OCI-LY7 (cell line): Measurements from ENCODE around the gene TEX44. TPM values are rescaled to one million over a fixed set of nuclear protein-coding genes. Genes with fewer than 3 reads are reported as not detected.
"Not testable (repeated sequence)": the region's sequence is repeated elsewhere in the genome, so short reads cannot be mapped to it uniquely, and the experiment has no call there.

Experiments used
- BruUV-seq: library from RNA; stranded (reverse); fragments of 400-500 nt; replicated peaks from 2 replicates; lab custom pipeline; 2021; lab: Mats Ljungman, UMichigan
- CTCF ChIA-PET: fragments of 300-600 bp; sonication (Branson Sonifier 250); formaldehyde crosslinking; loops from one replicate; lab custom pipeline; 2022; ENCODE audit warnings: antibody characterized with exemption; ENCODE audit not compliant: unreplicated experiment; lab: Charles Lee
- POLR2A ChIA-PET: fragments of 300-600 bp; sonication (Branson Sonifier 250); formaldehyde crosslinking; loops from one replicate; lab custom pipeline; 2022; ENCODE audit warnings: antibody characterized with exemption; lab: Charles Lee
- DNase-seq: peaks from one replicate; pipeline ENCODE4 v3.0.0-alpha.2; 2015; ENCODE audit warnings: low spot score
- H2AFZ ChIP-seq: fragments of 200-600 bp; sonication (generic), shearing (Covaris generic); 2 replicates; pipeline ENCODE4 v1.6.1; 2014; ENCODE audit warnings: mild to moderate bottlenecking, antibody characterized with exemption, low read length, moderate library complexity
- H3K27ac ChIP-seq: fragments of 200-600 bp; sonication (generic); 2 replicates; pipeline ENCODE4 v1.5.1; 2014; ENCODE audit warnings: mixed run types, low read depth, mild to moderate bottlenecking, moderate library complexity, low read length, inconsistent platforms; ENCODE audit not compliant: poor library complexity, severe bottlenecking
- H3K36me3 ChIP-seq: fragments of 200-600 bp; sonication (generic); 2 replicates; pipeline ENCODE4 v1.6.1; 2014; ENCODE audit warnings: mild to moderate bottlenecking, antibody characterized with exemption, low read length, moderate library complexity, mixed read lengths; ENCODE audit not compliant: insufficient read depth
- H3K4me1 ChIP-seq: fragments of 200-600 bp; sonication (generic); 2 replicates; pipeline ENCODE4 v1.5.1; 2014; ENCODE audit warnings: mild to moderate bottlenecking, low read length; ENCODE audit not compliant: insufficient read depth, poor library complexity, severe bottlenecking
- H3K4me2 ChIP-seq: fragments of 200-600 bp; sonication (generic); 2 replicates; pipeline ENCODE4 v1.6.1; 2014; ENCODE audit warnings: mild to moderate bottlenecking, low read length
- H3K4me3 ChIP-seq: fragments of 200-600 bp; sonication (generic); 2 replicates; pipeline ENCODE4 v1.5.1; 2014; ENCODE audit warnings: mild to moderate bottlenecking, low read depth, low read length; ENCODE audit not compliant: poor library complexity, severe bottlenecking
- H3K79me2 ChIP-seq: fragments of 200-600 bp; sonication (generic); 2 replicates; pipeline ENCODE4 v1.6.1; 2016; ENCODE audit warnings: low read depth, mild to moderate bottlenecking, low read length, moderate library complexity, mixed read lengths; ENCODE audit not compliant: insufficient read depth
- H3K9me2 ChIP-seq: fragments of 200-600 bp; sonication (generic); 2 replicates; pipeline ENCODE4 v1.6.1; 2016; ENCODE audit warnings: mild to moderate bottlenecking, low read length, mixed read lengths; ENCODE audit not compliant: insufficient read depth
- H3K9me3 ChIP-seq: fragments of 200-600 bp; sonication (generic); 2 replicates; pipeline ENCODE4 v1.6.1; 2014; ENCODE audit warnings: mild to moderate bottlenecking, mixed run types, low read length, mixed read lengths
- H4K20me1 ChIP-seq: fragments of 200-600 bp; sonication (generic); 2 replicates; pipeline ENCODE4 v1.6.1; 2014; ENCODE audit warnings: mild to moderate bottlenecking, antibody characterized with exemption, low read length, moderate library complexity, mixed read lengths; ENCODE audit not compliant: insufficient read depth
- EZH2phosphoT487 ChIP-seq: fragments of 200-600 bp; sonication (generic); IDR thresholded peaks from 2 replicates; pipeline ENCODE4 v1.6.1; 2018; ENCODE audit warnings: low read depth, borderline replicate concordance, mild to moderate bottlenecking, mixed run types, antibody characterized with exemption, low read length, moderate library complexity, mixed read lengths
- intact Hi-C: fragments of 100-400 bp; cut with micrococcal nuclease; formaldehyde crosslinking; loops from one replicate; pipeline ENCODE4 v1.10.0; 2022; ENCODE audit not compliant: unreplicated experiment
- total RNA-seq, 2 experiments: library from RNA; depleted of rRNA in 1 of 2; stranded (reverse); fragments of >200 nt in 1 of 2; shearing (Covaris generic) in 1 of 2; gene quantifications; 2 replicates each; pipeline ENCODE4 v1.2.3, GENCODE V29; 2014 to 2022
- TF ChIP-seq, protein P1 (sequence below): fragments of 200-600 bp; sonication (generic); conservative IDR thresholded peaks from 2 replicates; pipeline ENCODE4 v1.5.1; 2014; ENCODE audit warnings: mild to moderate bottlenecking, antibody characterized with exemption, low read length, moderate library complexity, mixed read lengths

Gene TEX44
- total RNA-seq, 2 experiments from 2014 or later: not detected

DNA sequence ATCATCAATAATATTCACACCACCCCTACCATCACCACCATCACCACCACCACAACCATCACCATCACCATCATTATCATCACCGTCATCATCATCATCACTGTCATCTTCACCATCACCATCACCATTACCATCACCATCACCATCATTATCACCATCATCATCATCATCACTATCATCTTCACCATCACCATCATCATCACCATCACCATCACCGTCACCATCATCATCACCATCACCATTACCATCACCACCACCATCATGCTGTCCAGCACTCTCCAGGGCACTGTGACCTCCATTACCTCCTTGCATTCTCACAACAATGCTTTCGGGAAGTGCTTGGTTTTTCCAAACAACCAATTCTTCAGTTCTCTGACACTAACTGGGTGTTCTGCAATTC, 13.1 kb upstream of the TEX44 start:
- Histone ChIP-seq H3K9me3 (no peaks in the 10 kb centered on the region), H4K20me1 (no peaks in the 10 kb centered on the region), H2AFZ (no peak overlapping the region), H3K4me1 (no peaks in the 10 kb centered on the region), H3K4me3 (no peak overlapping the region), H3K79me2 (no peaks in the 10 kb centered on the region), H3K9me2 (no peaks in the 10 kb centered on the region), H3K36me3 (no peaks in the 10 kb centered on the region), H3K27ac (no peak overlapping the region), H3K4me2 (no peak overlapping the region)
- no peak for TF ChIP-seq EZH2phosphoT487
- no peak for DNase-seq
- CTCF ChIA-PET: no interaction called here
- BruUV-seq: no TSS peak
- intact Hi-C loops: no loop called here
- POLR2A ChIA-PET: no interaction called here

DNA sequence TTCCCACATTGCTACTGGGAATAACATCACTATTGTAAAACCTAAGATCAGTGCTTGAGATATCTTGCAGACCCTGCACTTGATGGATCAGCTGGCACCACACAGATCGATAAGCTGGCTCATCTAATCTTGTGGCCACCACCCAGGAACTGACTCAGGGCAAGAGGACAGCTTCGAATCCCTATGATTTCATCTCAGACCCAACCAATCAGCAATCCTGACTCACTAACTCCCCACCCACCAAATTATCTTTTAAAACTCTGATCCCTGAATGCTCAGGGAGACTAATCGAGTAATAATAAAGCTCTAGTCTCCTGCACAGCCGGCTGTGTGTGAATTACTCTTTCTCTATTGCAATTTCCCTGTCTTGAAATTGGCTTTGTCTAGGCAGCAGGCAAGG, 11.3 kb upstream of the TEX44 start:
- Histone ChIP-seq H3K4me1 (no peaks in the 10 kb centered on the region), H3K79me2 (no peaks in the 10 kb centered on the region), H3K9me2 (no peaks in the 10 kb centered on the region), H3K36me3 (no peaks in the 10 kb centered on the region), H3K9me3 (no peaks in the 10 kb centered on the region), H4K20me1 (no peaks in the 10 kb centered on the region), H3K4me2 (no peak overlapping the region), H3K27ac (no peak overlapping the region), H2AFZ (no peak overlapping the region), H3K4me3 (no peak overlapping the region)
- ChIA-PET CTCF (no interaction called here), POLR2A (interaction anchor here (0.6 kb wide), 1 partner anchor 159 kb away, joined by 3 read pairs; no protein-coding TSS in a partner anchor)
- no TSS peak for BruUV-seq
- DNase-seq: no peak
- TF ChIP-seq, protein P1, sequence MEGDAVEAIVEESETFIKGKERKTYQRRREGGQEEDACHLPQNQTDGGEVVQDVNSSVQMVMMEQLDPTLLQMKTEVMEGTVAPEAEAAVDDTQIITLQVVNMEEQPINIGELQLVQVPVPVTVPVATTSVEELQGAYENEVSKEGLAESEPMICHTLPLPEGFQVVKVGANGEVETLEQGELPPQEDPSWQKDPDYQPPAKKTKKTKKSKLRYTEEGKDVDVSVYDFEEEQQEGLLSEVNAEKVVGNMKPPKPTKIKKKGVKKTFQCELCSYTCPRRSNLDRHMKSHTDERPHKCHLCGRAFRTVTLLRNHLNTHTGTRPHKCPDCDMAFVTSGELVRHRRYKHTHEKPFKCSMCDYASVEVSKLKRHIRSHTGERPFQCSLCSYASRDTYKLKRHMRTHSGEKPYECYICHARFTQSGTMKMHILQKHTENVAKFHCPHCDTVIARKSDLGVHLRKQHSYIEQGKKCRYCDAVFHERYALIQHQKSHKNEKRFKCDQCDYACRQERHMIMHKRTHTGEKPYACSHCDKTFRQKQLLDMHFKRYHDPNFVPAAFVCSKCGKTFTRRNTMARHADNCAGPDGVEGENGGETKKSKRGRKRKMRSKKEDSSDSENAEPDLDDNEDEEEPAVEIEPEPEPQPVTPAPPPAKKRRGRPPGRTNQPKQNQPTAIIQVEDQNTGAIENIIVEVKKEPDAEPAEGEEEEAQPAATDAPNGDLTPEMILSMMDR: no peak
- TF ChIP-seq EZH2phosphoT487: no peak
- intact Hi-C loops: no loop called here

DNA sequence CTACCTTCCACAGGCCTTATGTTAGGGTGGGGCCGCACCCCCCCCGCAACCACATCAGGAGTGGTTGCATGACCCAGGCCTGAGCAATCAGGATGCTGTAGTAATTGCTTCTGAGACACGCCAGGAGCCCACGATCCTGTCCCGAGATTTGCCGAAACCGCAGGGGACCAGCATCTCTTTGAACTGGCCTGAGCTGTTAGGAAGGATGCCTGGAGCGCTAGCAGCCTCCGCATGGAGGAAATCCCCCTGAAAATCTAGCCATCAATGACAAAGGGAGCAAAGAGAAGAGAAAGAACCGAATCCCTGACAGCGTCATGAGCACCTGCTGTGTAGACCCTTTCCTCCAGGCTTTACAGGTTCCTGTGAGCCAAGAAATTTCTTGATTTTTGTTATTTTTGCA, 8.7 kb upstream of the TEX44 start:
- no peak for DNase-seq
- H3K4me3 ChIP-seq: no peak overlapping the region
- ChIA-PET CTCF (no interaction called here), POLR2A (no interaction called here)
- H3K9me3 ChIP-seq: no peaks in the 10 kb centered on the region
- TF ChIP-seq, protein P1: no peak
- TF ChIP-seq EZH2phosphoT487: no peak
- H4K20me1 ChIP-seq: no peaks in the 10 kb centered on the region
- intact Hi-C loops: no loop called here
- no peak overlapping the region for H3K27ac ChIP-seq
- no peaks in the 10 kb centered on the region for H3K9me2 ChIP-seq
- H3K79me2 ChIP-seq: no peaks in the 10 kb centered on the region
- H3K4me2 ChIP-seq: no peak overlapping the region
- no peaks in the 10 kb centered on the region for H3K4me1 ChIP-seq
- no TSS peak for BruUV-seq
- H2AFZ ChIP-seq: no peak overlapping the region
- H3K36me3 ChIP-seq: no peaks in the 10 kb centered on the region

DNA sequence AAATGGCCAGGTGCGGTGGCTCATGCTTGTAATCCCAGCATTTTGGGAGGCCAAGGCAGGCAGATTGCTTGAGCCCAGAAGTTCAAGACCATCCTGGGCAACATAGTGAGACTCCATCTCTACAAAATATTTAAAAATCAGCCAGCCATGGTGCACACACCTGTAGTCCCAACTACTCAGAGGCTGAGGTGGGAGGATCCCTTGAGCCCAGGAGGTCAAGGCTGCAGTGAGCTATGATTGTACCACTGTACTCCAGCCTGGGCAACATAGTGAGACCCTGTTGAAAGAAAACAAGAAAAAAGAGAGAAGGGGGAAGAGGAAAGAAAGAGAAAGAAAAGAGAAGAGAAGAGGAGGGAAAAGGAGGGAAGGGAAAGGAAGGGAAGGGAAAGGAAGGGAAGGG, 4.9 kb upstream of the TEX44 start:
- BruUV-seq, intact Hi-C loops, H2AFZ ChIP-seq: not testable (repeated sequence)

More for the DNA sequence above, 4.9 kb upstream of the TEX44 start:
- H3K4me2 ChIP-seq, POLR2A ChIA-PET, H3K4me3 ChIP-seq, H4K20me1 ChIP-seq, DNase-seq, H3K79me2 ChIP-seq, H3K4me1 ChIP-seq, H3K36me3 ChIP-seq, H3K9me2 ChIP-seq, H3K27ac ChIP-seq, CTCF ChIA-PET, H3K9me3 ChIP-seq: not testable (repeated sequence)
